ENCODE data around the gene PAQR8.

Gene PAQR8

DNA sequence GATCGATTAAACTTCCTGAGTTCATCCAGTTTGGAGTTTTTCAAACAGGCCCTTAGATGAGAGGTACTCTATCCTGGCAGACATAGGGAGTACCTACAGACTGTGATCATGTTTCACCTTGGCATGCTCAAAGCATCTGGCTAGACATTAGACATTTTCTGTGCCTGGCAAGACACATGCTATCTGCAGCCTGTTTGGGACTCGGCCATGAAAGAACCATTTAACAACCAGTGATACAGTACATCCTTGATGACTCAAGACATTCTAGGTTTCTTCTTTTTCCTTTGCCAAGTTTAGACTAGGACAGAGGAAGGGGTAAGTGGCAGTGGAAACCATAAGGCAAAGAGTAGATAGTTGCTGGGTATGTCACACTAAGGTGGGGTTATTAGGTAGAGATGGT lies 15.4 kb upstream of the PAQR8 start:
- in situ Hi-C loops (cut with MboI; ENCODE audit: low sequenced_read_pairs) = no loop called here

DNA sequence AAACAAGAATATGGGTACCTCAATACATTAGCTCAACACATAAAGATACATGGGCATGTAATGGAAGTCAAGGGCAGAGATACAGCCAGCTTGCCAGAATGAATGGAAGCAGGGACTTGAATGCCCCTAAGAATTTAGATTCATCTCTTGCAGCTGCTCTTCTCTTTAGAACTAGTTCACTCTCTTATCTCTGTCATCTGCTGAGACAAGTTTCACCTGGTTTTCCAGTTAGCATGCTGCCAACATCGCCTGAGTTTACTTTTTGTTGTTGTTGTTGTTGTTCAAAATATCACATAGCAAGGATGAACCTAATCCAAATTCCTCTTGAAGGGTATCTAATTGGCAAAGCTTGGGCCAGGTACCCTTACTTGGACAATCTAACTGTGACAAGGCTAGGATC lies 14.1 kb upstream of the PAQR8 start:
- in situ Hi-C loops (cut with MboI; ENCODE audit: low sequenced_read_pairs) = no loop called here

DNA sequence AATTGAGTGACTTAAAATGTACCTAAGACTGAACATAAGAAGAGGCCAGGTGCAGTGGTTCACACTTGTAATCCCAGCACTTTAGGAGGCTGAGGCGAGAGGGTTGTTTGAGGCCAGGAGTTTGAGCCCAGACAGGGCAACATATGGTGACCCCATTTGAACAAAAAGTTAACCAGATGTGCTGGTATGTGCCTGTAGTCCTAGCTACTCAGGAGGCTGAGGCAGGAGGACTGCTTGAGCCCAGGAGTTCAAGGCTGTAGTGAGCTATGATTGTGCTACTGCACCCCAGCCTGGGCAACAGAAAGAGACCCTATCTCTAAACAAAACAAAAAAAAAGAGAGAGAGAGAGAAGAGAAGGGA lies 10.1 kb upstream of the PAQR8 start:
- in situ Hi-C loops (cut with MboI; ENCODE audit: low sequenced_read_pairs) = no loop called here

DNA sequence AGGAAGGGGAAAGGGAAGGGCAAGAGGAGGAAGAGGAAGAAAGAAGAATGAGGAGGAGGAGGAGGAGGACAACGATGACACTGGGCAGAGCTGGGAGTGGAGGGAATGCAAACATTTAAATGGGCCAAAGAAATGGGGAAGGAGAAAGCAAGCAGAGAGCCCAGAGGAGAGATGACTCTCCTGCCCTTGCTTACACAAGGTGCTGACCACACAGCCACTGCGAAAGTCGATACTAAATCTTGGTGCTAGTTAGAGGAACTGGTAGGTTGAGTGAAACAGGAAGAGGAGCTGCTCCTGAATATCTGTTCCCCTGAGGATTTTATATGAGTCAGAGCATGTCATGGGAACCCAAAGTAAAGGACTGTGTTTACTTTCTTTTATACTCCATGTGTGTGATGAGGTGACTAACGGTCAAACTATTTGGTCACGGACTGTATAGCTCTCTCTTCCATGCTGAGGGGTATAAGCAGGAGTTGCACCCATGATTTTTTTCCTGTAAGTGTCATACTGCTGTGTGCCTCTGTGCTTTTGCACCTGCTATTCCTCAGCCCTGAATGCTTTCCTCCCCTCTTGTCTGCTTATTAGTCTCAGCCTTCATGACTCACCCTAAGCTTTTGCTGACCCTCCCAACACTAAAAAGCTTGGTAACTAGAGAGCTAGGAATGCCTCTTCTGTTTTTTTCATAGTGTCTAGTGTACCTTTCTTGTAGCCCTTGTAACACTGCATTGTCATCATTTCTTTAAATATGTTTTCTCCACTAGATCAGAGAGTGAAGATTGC lies 9.5 kb upstream of the PAQR8 start:
- in situ Hi-C loops (cut with MboI; ENCODE audit: low sequenced_read_pairs) = no loop called here

DNA sequence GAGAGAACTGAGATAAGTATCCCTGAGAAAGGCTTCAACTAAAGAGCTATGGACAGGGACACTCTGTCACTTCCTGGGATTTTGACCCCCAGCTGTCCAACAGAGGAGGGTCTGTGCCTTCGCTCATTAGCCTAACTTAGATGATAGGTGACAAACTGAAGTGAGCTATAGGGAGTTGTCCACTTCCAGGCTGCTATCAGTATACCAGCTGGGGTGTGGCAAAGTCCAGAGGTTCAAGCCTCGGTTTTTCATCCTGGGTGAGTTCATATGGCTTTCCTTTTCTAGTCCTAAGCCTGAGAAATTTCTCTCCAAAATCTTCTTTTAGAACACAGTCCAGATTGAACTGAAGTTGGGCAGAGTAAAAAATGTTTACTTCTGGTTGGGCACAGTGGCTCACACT lies 5.9 kb upstream of the PAQR8 start:
- in situ Hi-C loops (cut with MboI; ENCODE audit: low sequenced_read_pairs) = no loop called here

DNA sequence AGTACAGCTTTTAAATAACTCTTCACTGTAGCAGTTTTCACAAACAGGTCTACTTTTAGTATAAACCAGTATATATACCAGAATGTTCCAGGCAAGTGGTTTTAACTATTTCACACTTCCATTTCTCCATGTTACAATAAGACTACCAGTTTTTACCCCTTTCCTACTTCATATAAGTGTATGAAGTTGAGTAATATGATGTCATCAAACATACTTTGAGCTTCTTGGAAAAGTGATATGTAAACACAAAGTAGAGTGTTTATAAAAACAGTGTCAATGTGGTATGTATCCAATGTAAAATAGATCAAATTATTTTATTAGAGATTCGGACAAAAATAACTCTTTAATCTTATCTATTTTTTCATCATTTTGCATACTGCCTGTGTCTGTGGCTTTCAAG lies 2.5 kb upstream of the PAQR8 start:
- in situ Hi-C loops (cut with MboI; ENCODE audit: low sequenced_read_pairs) = no loop called here

DNA sequence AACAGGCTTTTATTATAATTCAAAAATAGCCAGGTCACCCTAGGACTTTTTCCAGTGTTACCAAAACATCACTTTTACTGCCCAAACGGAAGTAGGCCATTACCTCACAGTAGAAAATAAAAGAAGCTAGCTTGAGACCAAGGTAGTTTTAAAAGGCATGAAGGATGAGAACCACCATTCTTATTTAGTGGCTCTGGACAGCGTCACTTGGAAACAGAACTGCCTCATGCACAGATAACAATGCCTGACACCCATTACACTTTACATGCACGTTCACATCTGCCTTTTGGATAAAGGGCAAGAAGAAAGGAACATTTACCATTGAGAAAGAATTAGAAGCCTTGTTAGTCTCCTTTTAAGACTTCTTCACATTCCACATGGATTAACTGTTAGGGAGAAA lies 1.9 kb upstream of the PAQR8 start:
- in situ Hi-C loops (cut with MboI; ENCODE audit: low sequenced_read_pairs) = no loop called here

DNA sequence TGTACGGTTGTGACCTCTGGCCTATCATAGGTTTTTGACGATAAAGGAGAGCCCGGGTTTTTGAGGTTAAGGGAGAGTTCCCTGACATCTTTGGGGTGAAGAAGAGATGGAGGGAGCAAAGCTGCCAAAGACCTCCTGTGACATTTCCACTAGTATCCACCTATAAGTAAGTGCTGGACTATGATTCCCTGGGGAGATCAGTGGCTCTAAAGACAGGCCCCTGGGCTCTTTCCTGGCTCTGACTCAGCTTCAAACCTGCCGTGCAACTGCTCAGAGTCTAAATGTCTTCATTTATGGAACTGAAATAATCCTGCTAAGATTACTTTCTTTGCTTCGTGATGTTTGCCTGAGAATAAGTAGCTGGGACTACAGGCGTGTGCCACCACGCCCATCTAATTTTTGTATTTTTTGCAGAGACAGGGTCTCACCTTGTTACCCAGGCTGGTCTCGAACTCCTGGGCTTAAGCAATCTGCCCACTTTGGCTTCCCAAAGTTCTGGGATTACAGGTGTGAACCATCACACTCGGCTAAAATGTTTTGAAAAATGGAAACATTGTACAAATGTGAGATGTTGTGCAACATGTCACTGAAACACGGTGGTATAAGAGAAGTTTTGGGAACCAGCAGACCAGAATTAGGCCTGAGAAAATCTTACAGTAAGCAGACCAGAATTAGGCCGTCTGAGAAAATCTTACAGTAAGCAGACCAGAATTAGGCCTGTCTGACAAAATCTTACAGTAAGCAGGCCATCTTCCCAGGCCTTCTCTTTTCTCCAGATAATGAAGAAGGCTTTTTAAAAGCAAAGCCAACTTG lies 1.1 kb upstream of the PAQR8 start:
- in situ Hi-C loops (cut with MboI; ENCODE audit: low sequenced_read_pairs) = no loop called here

DNA sequence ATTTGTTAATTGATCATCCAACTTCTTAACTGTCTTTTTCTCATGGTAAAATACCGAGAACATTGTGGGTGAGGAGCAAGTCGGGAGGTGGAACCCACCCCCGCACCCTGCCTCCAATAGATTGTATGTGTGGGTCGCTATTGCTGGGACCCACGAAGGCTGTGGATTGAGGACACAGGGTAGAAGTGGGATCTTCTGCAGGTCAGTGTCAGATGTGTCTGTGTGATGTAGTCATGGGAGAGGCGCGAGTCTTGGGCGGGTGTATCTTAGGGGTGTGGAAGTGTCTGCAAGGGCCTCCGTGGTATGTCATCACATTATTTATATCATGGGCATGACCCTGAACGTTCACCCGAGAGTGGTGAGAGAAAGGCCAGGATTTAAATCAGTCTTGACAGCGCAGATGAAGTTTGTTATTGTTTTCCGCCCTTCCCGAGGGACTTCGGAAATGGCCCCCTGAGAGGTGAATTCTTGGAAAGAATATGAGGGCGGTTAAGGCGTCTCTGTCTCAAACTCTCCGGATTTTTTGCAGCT lies 472 bp upstream of the PAQR8 start:
- in situ Hi-C loops (cut with MboI; ENCODE audit: low sequenced_read_pairs) = no loop called here

DNA sequence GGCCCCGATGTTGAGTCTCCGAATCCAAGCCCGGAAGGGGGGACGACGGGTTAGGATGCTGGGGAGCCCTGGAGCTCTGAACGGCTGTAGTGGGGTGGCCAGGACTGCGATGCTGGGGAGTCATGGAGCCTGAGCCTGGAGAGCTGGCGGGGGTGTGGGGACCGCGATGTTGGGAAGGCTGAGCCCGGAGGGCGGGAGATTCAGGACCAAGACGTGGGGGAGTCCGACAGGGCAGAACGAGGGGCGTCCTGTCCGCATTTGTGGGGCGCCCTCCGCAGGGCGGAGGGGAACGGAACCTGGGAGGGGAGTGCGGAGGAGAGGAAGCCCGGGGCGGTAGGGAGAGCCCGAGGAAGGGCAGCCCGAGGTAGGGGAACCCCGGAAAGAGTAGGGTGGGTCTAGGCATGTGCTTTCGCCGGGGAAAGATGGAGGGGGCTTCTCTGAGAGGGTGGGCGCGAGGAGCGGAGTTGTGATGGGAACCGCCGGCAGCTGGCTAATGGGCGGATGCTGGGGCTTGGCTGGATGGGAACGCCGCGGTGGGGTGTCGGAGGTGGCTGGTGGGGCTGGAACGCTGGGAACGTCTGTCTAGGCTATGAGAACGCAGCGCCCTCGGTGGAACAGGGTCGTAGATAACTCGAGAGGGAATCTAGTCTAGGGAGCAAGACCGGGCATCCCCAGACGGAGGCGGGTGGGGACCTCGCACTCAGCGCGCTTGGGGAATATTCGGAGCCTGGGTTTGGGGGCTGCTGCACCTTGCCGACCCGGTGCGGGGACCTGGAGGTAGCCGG lies 684 bp downstream of the PAQR8 start:
- in situ Hi-C loops (cut with MboI; ENCODE audit: low sequenced_read_pairs) = no loop called here

DNA sequence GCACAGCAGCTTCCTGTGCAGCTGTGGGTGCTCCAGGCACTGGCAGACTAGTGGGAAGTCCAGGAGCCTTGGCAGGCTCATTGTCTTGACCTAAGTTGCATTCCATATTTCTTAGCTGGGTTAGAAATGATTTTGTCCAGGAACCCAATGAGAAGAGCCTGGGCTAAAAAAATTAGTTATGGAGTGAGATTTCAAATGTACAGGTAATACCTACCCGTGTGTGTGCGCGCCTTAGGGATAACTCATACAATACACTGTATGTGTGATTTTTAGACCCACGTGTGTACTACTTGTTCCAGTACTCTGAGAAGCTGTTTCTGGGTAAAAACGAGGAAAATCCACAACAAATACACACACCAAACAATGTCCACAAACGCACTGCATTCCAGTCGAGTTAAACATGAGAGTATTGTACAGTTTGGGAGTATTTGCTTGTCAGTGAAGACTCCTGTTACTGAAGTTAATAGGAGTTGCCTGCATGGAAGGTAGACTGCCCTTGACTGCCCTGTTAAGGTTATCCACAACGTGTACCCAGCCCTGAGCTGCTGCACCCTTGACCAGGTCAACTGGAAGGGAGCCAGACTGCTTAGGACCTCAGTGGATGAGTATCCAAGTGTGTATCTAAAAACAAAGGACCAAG lies 1.4 kb downstream of the PAQR8 start:
- in situ Hi-C loops (cut with MboI; ENCODE audit: low sequenced_read_pairs) = no loop called here

DNA sequence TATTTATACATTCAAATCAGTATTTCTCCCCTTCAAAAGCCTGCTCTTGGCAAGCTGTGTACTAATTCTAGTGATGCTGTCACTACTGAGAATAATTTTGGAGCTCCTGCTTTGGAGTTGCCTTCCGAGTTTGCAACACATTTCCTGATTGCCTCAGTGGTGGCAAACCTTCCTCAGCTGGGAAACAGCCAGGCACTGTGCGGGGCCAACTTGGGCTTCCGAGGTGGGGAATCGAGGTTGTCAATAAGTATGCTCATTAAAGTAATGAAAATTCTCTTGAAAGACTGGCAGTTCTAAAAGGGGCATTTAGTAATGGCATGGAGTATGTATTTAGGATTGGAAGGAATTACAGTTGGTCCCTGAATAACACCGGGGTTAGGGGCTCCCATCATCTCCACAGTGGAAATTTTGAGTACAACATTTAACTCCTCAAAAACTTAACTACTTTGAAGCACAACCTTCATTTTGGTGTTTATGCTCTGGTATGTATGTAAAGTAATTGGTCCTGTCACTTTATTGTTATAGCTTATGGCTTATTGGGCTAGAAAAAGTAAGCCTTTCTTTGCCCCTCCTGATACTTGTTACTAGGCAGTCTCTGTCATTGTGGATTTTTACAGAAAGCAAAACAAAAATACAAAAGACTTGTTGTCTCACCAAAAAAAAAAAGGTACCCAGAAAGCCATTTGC lies 2.7 kb downstream of the PAQR8 start:
- in situ Hi-C loops (cut with MboI; ENCODE audit: low sequenced_read_pairs) = no loop called here

DNA sequence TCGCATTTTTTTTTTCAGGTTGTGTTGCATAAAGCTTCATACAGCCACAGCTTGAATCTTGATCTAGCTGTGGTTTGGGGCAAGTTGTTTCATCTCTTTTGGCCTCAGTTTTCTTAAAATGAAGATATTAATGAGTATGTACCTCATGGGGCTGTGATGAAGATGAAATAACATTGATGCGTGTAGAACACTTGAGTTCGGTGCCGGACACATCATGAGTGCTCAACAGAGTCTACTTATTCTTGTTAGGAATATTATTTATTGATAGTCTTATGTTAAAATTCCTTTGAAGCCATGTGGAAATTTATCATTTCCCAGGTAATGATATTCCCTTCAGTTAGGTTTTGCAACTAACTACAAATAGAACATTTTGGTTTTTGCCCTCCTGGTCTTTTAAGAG lies 3.4 kb downstream of the PAQR8 start:
- in situ Hi-C loops (cut with MboI; ENCODE audit: low sequenced_read_pairs) = no loop called here

DNA sequence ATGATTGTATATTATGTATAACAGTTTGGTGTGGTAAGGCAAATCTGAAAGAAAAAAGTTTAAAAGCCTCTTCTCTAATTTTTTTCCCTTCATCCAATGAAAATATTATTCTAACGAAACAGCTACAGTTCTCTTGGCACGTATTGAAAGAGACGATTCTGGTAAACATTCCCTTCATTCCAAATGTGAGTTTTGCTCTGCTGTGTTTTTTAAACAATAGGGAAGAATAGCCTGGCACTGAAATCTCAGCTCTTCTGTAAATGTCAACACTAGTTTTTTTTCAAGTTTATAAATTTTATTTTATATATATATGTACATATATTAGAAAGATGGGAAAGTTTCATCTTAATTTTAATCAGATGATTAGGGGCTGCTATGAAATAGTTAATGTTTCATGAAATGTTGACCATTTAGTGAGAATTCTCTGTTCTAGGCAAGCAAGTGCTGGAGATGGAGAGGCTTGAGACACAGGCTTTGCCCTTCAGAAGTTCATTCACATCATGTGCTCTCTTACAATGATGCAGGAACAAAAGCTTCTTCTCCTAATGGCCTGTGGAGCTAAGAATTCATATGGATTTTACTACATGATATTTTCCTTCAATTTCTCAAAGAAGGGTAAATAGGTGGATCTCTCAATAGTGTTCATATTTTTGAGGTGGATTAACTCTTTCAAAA lies 4.1 kb downstream of the PAQR8 start:
- in situ Hi-C loops (cut with MboI; ENCODE audit: low sequenced_read_pairs) = no loop called here

DNA sequence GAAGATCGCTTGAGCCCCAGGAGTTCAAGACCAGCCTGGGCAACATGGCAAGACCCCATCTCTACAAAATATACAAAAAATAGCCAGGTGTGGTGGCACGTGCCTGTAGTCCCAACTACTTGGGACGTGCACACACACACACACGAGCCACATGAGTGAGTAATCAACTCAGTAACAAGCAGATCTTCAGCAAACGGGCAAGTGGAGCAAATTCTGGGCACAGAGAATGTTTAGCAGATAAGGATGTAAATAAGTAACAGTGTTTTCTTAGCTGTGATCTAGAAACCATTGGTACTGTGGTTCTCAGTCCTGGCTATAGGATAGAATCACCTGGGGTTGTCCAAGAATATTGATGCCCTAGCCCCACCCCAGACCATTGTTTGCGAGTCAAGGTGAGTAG lies 6.1 kb downstream of the PAQR8 start:
- in situ Hi-C loops (cut with MboI; ENCODE audit: low sequenced_read_pairs) = no loop called here

DNA sequence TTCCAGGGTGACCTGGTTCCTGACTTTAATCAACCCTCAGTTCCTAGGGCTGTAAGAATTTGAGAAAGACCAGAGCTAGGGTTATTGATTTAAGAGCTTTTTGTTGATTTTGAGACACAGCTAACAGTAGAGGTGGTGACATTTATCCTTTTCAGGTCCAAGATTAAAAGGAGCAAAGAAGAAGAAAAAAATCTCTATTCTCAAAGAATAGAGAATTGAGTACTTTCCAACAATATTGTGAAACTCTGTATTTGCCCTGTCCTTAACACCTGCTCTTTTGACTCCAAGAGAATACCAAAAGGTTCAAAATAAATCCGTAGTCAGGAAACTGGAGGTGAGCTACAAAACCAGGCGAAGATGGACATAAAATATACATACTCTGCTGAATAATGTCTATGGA lies 7.3 kb downstream of the PAQR8 start:
- in situ Hi-C loops (cut with MboI; ENCODE audit: low sequenced_read_pairs) = no loop called here

DNA sequence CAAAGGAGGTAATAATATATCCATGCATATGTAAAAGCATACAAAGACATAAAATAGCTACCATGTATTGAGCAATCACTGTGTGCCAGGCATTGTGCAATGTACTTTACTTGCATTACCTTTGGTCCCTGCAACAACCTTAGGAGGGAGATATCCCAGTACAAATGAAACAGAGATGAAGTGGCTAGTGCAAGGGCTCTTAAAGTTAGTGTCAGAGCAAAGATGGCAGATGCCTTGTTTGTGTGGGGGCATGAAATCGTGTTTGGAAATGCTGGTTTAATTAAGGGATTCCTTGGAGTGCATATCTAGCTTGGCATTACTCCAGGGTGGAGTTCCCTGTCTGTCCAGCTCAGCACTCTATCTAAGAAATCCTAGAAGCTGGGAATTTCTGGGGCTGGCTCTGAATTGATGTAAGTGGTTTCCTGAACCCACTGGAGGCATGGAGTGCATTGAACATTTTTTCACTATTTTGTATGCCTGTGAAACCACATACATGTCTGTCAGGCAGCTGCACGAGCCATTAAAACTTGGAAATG lies 9.8 kb downstream of the PAQR8 start:
- in situ Hi-C loops (cut with MboI; ENCODE audit: low sequenced_read_pairs) = no loop called here

DNA sequence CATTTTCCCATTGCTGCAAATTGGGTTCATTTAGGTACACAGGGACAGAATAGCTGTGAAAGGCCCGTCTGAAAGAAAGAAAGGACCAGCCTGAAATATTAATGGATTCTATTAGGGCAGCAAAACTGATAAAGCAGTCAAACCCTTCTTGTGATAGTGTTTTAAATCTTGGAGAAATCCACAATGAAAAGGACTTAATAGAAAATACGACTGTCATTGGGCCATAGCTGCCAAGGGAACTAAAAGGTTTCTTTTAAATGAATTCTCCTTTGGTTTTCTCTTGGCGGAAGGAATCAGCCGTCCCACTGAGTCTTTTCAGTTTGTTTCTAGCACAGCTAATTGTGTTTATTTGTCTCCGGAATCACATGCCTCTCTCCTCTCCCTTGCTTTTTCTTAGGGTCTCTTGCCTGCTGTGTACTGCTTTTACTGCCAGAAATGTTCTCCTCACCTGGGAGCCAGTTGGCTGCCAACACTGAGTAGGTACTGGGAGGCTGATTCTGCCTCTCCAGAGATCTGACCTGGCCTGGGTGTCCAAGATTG lies 11.3 kb downstream of the PAQR8 start:
- in situ Hi-C loops (cut with MboI; ENCODE audit: low sequenced_read_pairs) = no loop called here

DNA sequence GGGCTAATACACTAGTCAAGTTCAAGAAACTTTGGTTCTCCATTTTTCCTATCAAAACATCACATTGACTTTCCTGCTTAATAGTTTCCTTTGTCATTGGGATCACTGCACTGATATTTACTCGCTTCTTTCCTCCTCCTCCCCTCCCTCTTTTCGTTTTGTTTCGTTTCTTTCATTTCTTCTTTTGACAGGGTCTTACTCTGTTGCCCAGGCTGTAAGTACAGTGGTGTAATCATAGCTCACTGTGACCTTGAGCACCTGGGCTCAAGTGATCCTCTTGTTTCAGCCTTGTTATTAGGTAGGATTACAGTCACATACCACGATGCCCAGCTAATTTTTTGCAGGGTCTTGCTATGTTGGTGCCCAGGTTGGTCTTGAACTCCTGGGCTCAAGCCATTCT lies 12.3 kb downstream of the PAQR8 start:
- in situ Hi-C loops (cut with MboI; ENCODE audit: low sequenced_read_pairs) = no loop called here
